Medulla oblongata (tissue), 1 donor: Measurements from ENCODE around the gene DCAF17.

Experiments used
- DNase-seq: peaks from one replicate; pipeline ENCODE4 v3.0.0-alpha.2; 2015; ENCODE audit errors: extremely low spot score

The DCAF17 gene

DNA sequence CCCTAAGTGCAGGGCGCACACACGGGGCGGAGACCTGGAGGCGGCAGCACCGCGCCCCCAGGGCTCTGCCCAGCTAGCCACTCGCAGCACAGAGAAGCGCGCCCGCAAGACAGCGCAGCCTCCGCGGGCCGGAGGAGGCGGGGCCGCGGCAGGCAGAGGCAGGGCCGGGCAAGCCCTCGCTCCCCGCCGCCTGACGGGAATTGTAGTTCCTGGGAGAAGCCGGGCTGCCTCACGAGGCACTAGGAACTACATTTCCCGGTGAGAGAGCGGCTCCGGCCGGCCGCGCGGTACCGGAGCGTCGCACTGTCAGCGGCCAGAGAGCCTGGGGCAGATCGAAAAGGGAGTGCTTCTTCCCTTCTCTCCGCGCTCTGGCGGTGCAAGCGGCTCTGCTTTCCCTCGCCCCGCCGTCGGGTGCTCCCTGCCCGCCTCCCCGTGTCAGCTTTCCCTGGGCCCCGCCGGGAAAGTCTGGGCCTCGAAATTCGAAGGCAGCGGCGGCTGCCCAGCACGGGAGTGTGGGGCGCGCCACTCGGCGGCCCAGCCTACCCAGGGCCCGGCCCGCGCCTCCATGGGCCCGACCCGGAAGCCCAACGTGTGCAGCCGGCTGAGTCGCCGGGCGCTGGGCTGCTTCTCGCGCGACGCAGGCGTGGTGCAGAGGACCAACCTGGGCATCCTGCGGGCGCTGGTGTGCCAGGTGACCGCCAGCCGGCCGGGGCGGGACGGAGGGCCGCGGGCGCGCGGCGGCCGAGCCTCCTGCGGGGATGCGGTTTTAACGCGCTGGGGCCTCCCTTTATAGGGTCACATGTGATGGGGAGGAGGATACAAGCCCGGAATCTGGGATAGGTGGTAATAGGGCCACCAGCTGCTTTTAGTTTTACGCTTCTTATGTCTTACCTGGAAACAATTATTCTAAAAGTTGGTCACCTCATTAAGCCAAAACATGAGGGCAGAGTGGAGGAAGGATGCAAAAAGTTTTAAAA lies at the start of gene DCAF17:
DCAF17 (plus strand) TSS at position 214 of the 977 bp plus-strand sequence; CDS start at position 566, 352 bp downstream.
- DNase-seq, result peak; percentile 98

GRCh38 chr2:171386627-171387026 lies 47.4 kb upstream of the DCAF17 start:
- DNase-seq, result no peak

GRCh38 chr2:171387052-171387451 lies 47.0 kb upstream of the DCAF17 start:
- DNase-seq, result no peak

DNA sequence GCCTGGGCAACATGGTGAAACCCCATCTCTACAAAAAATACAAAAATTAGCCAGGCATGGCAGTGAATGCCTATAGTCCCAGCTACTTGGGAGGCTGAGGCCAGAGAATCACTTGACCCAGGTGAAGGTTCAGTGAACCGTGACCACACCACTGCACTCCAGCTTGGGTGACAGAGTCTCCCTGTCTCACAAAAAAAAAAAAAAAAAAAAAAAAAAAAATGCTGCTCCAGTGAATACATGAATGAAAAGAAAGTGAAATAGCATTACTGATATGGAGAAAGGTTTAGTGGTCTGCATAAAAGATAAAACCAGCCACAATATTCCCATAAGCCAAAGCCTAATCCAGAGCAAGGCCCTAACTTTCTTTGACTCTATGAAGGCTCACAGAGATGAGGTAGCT lies 44.7 kb upstream of the DCAF17 start:
- DNase-seq, result no peak

DNA sequence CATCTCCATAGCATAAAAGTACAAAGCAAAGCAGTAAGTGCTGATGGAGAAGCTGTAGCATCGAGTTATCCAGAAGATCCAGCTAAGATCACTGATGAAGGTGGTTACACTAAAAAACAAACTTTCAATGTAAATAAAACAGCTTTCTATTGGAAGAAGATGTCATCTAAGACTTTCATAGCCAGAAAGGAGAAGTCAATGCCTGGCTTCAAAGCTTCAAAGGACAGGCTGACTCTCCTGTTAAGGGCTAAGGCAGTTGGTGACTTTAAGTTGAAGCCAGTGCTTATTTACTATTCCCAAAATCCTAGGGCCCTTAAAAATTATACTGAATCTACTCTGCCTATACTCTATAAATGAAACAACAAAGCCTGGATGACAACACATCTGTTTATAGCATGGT lies 44.2 kb upstream of the DCAF17 start:
- DNase-seq, result no peak

DNA sequence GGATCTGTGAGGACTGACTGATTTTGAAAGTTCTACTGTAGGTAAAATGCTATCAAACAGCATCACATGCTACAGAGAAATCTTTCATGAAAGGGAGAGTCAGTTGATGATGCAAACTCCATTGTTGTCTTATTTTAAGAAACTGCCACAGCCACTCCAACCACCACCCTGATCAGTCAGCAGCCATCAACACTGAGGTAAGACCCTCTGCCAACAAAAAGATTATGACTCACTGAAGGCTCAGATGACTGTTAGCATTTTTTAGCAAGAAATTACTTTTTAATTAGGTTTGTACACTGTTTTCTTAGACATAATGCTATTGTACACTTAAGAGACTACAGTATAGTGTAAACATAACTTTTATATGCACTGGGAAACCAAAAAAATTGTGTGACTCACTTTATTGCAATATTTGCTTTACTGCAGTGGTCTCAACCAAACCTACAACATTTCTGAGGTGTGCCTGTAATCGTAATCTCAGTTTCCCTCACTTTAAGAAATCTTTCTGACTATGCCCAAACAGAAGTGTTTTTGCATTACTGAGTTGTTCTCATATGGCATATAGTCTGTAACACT lies 43.0 kb upstream of the DCAF17 start:
- DNase-seq, result no peak

DNA sequence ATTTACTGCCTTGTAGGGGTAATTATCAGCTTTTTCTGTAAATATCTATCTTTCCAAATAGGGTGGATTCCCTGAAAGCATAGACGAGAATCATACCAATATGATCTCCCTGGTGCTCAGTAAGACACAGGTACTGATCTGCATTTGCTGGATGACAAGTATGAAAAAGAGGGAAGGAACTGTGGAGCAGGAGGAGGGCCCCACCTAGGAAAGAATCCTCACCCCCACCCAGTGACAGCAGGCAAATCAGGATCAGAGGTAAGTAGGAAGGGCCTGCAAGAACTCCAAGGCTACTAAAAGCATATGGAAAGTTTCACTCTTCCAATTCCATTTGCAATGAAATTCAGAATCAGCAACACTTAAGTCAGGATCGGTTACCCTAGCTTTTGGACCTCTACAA lies 42.5 kb upstream of the DCAF17 start:
- no peak for DNase-seq

DNA sequence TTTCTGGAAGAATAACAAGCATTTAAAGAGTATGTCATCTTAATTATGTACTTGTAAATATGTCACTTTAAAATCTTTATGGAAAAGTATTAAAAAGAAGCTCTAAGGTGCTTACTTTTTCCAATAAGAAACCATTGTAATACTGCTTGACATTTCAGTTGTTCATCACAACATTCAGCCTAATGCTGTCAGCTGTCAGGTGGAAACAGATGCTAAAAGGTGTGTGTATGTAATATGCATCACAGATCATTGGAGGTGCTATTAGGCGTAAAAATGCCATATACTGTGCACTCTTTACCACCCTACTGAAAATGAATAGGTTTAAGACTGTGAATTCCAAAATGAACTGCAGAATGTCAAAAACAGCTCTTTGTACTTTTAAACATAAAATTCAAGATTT lies 40.5 kb upstream of the DCAF17 start:
- no peak for DNase-seq

GRCh38 chr2:171394164-171394740 lies 39.8 kb upstream of the DCAF17 start:
- DNase-seq, result no peak

- DNase-seq, result no peak
Observed at GRCh38 chr2:171399292-171399691, 34.7 kb upstream of the DCAF17 start.

DNA sequence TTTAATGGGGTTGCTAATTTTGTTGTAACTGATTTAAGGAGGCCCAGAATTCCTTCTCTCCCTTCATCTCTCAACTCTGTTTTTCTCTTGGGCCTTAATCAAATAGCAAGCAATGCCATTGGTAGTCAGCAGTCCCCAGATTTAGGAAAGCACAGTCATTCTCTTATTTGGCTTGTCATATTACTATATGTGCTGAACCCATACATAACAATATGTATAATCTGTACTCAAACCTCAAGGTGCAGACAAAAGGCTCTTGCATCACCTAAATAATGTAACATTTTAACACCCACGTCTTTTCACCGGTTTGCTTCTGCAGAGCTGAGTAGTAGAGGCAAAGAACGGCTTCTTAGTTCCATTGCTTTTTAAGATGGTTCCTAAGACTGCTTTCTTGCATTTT lies 33.6 kb upstream of the DCAF17 start:
- no peak for DNase-seq

DNA sequence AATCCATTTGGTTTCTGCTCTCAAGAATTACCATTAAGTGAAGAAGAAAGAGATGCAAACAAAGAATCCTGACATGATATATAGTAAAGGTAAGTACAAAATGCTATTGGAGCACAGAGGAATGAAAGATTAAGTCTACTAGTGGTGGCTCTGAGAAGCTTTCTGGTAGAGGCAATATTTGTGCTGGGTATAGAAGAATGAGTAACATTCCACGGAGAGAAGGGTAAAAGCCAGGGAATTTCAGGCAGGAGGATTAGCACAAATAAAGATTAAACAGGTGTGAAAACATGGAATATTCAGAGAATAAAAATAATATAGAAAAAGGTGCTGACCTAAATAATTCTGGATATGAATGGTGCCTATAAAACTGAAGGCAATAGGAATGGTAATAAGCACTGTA lies 32.1 kb upstream of the DCAF17 start:
- DNase-seq, result no peak

DNA sequence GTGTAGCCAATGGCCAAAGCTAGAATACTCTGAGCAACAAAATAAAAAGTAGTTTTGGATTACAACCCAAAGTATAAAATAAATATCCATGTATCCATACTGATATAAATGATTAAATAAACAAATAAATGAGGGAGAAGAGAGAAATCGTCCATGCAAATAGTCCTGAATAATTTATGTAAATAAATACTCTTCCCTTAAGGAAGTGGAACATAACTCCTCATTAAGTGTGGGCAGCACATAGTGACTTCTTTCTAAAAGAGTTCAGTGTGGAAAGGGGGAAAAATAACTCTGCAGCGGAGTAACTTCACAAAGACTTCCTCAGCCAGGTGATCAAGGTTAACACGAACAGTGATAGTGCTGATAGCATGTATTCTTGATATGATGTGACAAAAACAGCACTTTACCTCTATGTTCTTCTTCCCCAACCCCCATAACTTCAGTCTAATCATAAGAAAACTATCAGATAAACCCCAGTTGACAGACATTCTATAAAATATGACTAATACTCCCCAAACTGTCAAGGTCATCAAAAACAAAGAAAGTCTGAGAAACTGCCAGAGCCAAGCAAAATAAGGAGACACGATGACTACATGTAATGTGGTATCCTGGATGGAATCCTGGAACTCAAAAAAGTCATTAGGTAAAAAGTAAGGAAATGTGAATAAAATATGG lies 31.0 kb upstream of the DCAF17 start:
- no peak for DNase-seq

DNA sequence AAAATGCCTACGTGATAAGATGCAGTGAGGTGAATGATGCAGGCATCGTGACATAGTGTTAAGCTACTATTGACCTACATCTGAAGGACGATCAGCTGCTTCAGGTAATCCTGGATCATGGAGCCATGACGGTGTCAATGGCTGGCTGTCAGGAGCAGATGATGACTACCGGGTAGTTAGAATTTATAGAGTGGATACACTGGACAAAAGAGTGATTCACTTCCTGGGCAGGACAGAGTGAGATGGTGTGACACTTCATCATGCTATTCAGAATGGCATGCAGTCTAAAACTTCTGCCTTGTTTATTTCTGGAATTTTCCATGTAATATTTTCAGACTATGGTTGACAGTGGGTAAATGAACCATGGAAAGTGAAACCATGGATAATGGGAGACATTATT lies 29.8 kb upstream of the DCAF17 start:
- no peak for DNase-seq

GRCh38 chr2:171404719-171405118 lies 29.3 kb upstream of the DCAF17 start:
- no peak for DNase-seq

GRCh38 chr2:171405546-171405945 lies 28.5 kb upstream of the DCAF17 start:
- DNase-seq, result no peak

- no peak for DNase-seq
Observed at GRCh38 chr2:171406044-171406443, 28.0 kb upstream of the DCAF17 start.

DNA sequence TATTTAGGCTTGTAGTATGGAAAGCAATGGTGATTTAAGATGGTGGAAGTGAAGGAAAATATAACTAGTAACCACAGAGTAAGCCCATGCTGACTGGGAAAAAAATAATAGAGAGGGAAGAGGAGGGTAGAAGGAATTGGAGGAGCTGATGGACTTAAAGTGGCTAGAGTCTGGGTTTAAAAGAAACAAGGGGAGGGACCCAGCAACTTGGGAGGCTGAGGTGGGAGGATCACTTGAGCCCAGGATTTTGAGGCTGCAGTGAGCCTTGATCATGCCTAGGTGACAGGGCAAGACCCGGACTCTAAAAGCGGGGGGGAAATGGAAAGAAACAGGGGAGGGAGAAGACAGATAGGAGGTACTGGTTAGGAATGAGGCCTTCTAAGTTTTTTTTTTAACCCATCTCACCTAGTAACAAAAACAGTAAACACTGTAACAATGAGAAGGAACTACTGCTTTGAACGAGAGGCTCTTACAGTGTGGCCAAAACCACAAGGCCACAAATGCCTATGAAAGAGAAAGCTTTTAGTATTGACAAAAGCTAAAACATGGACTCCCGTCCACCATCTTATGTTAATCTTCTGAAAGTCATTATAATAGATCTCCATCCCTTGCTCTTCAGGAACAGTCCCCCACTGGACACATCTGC lies 26.9 kb upstream of the DCAF17 start:
- no peak for DNase-seq

DNA sequence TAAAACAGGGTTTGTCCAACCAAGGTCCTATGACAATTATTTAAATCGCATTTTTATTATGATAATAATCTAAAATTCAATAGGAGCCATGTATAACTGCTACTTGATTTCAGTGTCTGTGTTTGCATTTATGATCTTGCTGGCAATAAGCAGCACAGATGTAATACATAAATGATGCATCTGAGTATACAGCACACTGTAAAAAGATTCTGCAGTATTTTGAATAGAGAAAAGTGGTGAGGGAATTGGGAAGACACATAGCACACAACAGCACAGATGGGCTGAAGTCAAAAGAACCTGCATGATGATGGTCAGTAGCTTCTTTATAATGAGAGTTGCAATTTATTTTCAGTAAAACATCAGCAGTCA lies 26.4 kb upstream of the DCAF17 start:
- no peak for DNase-seq

- peak; percentile 17 for DNase-seq
Observed at GRCh38 chr2:171409436-171409971, 24.5 kb upstream of the DCAF17 start.

- DNase-seq, result no peak
Observed at GRCh38 chr2:171410101-171410500, 23.9 kb upstream of the DCAF17 start.

GRCh38 chr2:171410624-171411023 lies 23.4 kb upstream of the DCAF17 start:
- no peak for DNase-seq
